HUES48 (cell line): ENCODE data around the gene UMAD1.

Source experiments
- H3K27ac ChIP-seq: one replicate; pipeline ENCODE4 v1.7.0; 2013; ENCODE audit warnings: low read depth, low read length, inconsistent platforms
- H3K27me3 ChIP-seq: 2 replicates; pipeline ENCODE4 v1.6.1; 2013; ENCODE audit warnings: mild to moderate bottlenecking, low read length; ENCODE audit not compliant: control insufficient read depth, insufficient read depth
- H3K36me3 ChIP-seq: 2 replicates; pipeline ENCODE4 v1.6.1; 2013; ENCODE audit warnings: low read length; ENCODE audit not compliant: control insufficient read depth, insufficient read depth
- H3K4me1 ChIP-seq: 2 replicates; pipeline ENCODE4 v1.6.1; 2013; ENCODE audit warnings: mild to moderate bottlenecking, low read length; ENCODE audit not compliant: control insufficient read depth, insufficient read depth
- H3K4me3 ChIP-seq: 2 replicates; pipeline ENCODE4 v1.5.1; 2013; ENCODE audit warnings: mild to moderate bottlenecking, low read depth, low read length
- H3K9ac ChIP-seq: 2 replicates; pipeline ENCODE4 v1.6.1; 2013; ENCODE audit warnings: mild to moderate bottlenecking, low read depth, low read length, moderate library complexity
- H3K9me3 ChIP-seq: 2 replicates; pipeline ENCODE4 v1.6.1; 2013; ENCODE audit warnings: low read length; ENCODE audit not compliant: control insufficient read depth, insufficient read depth

UMAD1 gene

GRCh38 chr7:7884855-7885254, 244.3 kb downstream of the UMAD1 start:
- no peaks in the 10 kb centered on the region for H3K36me3 ChIP-seq
- no peaks in the 10 kb centered on the region for H3K4me1 ChIP-seq
- no peak overlapping the region for H3K9ac ChIP-seq
- H3K27me3 ChIP-seq = no peaks in the 10 kb centered on the region
- no peaks in the 10 kb centered on the region for H3K9me3 ChIP-seq
- H3K27ac ChIP-seq = no peak overlapping the region
- H3K4me3 ChIP-seq = no peak overlapping the region

GRCh38 chr7:7889791-7890568, 249.4 kb downstream of the UMAD1 start:
- Histone ChIP-seq H3K27ac (no peak overlapping the region), H3K4me3 (no peak overlapping the region), H3K9ac (no peak overlapping the region), H3K27me3 (no peaks in the 10 kb centered on the region), H3K9me3 (no peaks in the 10 kb centered on the region), H3K36me3 (no peaks in the 10 kb centered on the region), H3K4me1 (no peaks in the 10 kb centered on the region; the same call in 1 of the 2 replicates)

- H3K4me3 ChIP-seq = no peak overlapping the region
- no peak overlapping the region for H3K27ac ChIP-seq
- H3K9me3 ChIP-seq = no peaks in the 10 kb centered on the region
- no peak overlapping the region for H3K9ac ChIP-seq
- H3K36me3 ChIP-seq = no peaks in the 10 kb centered on the region
- H3K4me1 ChIP-seq = peaks cover 35% of the 10 kb centered on the region
- no peaks in the 10 kb centered on the region for H3K27me3 ChIP-seq
These were observed 254.6 kb downstream of the UMAD1 start for GRCh38 chr7:7895004-7895650.

GRCh38 chr7:7895754-7896153, 255.2 kb downstream of the UMAD1 start:
- H3K4me3 ChIP-seq = no peak overlapping the region
- no peak overlapping the region for H3K9ac ChIP-seq
- H3K27ac ChIP-seq = no peak overlapping the region
- no peaks in the 10 kb centered on the region for H3K27me3 ChIP-seq
- H3K36me3 ChIP-seq = no peaks in the 10 kb centered on the region
- H3K4me1 ChIP-seq = peaks cover 35% of the 10 kb centered on the region
- no peaks in the 10 kb centered on the region for H3K9me3 ChIP-seq

- Histone ChIP-seq H3K27ac (peak overlapping the region; percentile 78), H3K4me3 (no peak overlapping the region), H3K36me3 (no peaks in the 10 kb centered on the region), H3K9ac (peak overlapping the region; percentile 42; the same call in 1 of the 2 replicates), H3K9me3 (no peaks in the 10 kb centered on the region), H3K27me3 (no peaks in the 10 kb centered on the region), H3K4me1 (peaks cover 35% of the 10 kb centered on the region)
These were observed 257.0 kb downstream of the UMAD1 start for GRCh38 chr7:7897509-7897908.

GRCh38 chr7:7897949-7898515, 257.5 kb downstream of the UMAD1 start:
- Histone ChIP-seq H3K4me3 (no peak overlapping the region), H3K27me3 (no peaks in the 10 kb centered on the region), H3K9me3 (no peaks in the 10 kb centered on the region), H3K36me3 (no peaks in the 10 kb centered on the region), H3K9ac (peak overlapping the region; percentile 42; the same call in 1 of the 2 replicates), H3K4me1 (peaks cover 35% of the 10 kb centered on the region), H3K27ac (peak overlapping the region; percentile 70)

- no peaks in the 10 kb centered on the region for H3K9me3 ChIP-seq
- no peak overlapping the region for H3K4me3 ChIP-seq
- peaks cover 14% of the 10 kb centered on the region for H3K4me1 ChIP-seq
- H3K27me3 ChIP-seq = no peaks in the 10 kb centered on the region
- no peak overlapping the region for H3K9ac ChIP-seq
- no peak overlapping the region for H3K27ac ChIP-seq
- H3K36me3 ChIP-seq = no peaks in the 10 kb centered on the region
These were observed 262.3 kb downstream of the UMAD1 start for GRCh38 chr7:7902845-7903244.

- Histone ChIP-seq H3K4me1 (peaks cover 13% of the 10 kb centered on the region), H3K9me3 (no peaks in the 10 kb centered on the region), H3K27me3 (no peaks in the 10 kb centered on the region), H3K9ac (no peak overlapping the region), H3K4me3 (no peak overlapping the region), H3K36me3 (no peaks in the 10 kb centered on the region), H3K27ac (no peak overlapping the region)
These were observed 266.8 kb downstream of the UMAD1 start for GRCh38 chr7:7907306-7907705.

- no peaks in the 10 kb centered on the region for H3K36me3 ChIP-seq
- H3K27me3 ChIP-seq = no peaks in the 10 kb centered on the region
- H3K4me3 ChIP-seq = no peak overlapping the region
- H3K9ac ChIP-seq = no peak overlapping the region
- H3K27ac ChIP-seq = no peak overlapping the region
- no peaks in the 10 kb centered on the region for H3K9me3 ChIP-seq
- peaks cover 21% of the 10 kb centered on the region for H3K4me1 ChIP-seq
These were observed 268.1 kb downstream of the UMAD1 start for GRCh38 chr7:7908622-7909145.

GRCh38 chr7:7909376-7909775, 268.8 kb downstream of the UMAD1 start:
- no peak overlapping the region for H3K9ac ChIP-seq
- H3K4me3 ChIP-seq = no peak overlapping the region
- no peaks in the 10 kb centered on the region for H3K27me3 ChIP-seq
- no peaks in the 10 kb centered on the region for H3K36me3 ChIP-seq
- H3K9me3 ChIP-seq = no peaks in the 10 kb centered on the region
- H3K27ac ChIP-seq = no peak overlapping the region
- peaks cover 24% of the 10 kb centered on the region for H3K4me1 ChIP-seq
